Activated CD8-positive, alpha-beta T cell treated with anti-CD3 and anti-CD28 coated beads for 36 hours (primary cell): ENCODE data around the gene CIB2. TPM values are rescaled to one million over a fixed set of nuclear protein-coding genes. Genes with fewer than 3 reads are reported as not detected.
A peak's percentile ranks its signal among the peaks of the same experiment; 100 is the strongest.

Experiments
- ATAC-seq: fragments of 200-7000 bp; cut with Tn5 transposase; one replicate; pipeline ENCODE4 v1.10.0; 2021; ENCODE audit warnings: mild to moderate bottlenecking, moderate library complexity
- CTCF ChIA-PET: fragments of 350-600 bp; sonication (Branson Sonifier 250); formaldehyde crosslinking; loops from one replicate; lab custom pipeline; 2021; ENCODE audit warnings: antibody characterized with exemption; lab: Charles Lee
- POLR2A ChIA-PET: fragments of 350-600 bp; sonication (Branson Sonifier 250); formaldehyde crosslinking; loops from one replicate; lab custom pipeline; 2021; ENCODE audit warnings: antibody characterized with exemption; lab: Charles Lee
- DNase-seq: peaks from one replicate; pipeline ENCODE4 v3.0.0-alpha.2; 2020
- H3K27ac Mint-ChIP-seq: one replicate; pipeline ENCODE4 v1.8.0; 2021; ENCODE audit warnings: mild to moderate bottlenecking, mixed read lengths
- H3K27me3 Mint-ChIP-seq: one replicate; pipeline ENCODE4 v1.8.0; 2021; ENCODE audit warnings: mixed read lengths
- H3K36me3 Mint-ChIP-seq: one replicate; pipeline ENCODE4 v1.8.0; 2021; ENCODE audit warnings: low read depth, mixed read lengths
- H3K4me1 Mint-ChIP-seq: one replicate; pipeline ENCODE4 v1.8.0; 2021; ENCODE audit warnings: low read depth, mixed read lengths
- H3K4me3 Mint-ChIP-seq: one replicate; pipeline ENCODE4 v1.8.0; 2021; ENCODE audit warnings: mild to moderate bottlenecking, moderate library complexity, mixed read lengths
- H3K9me3 Mint-ChIP-seq: one replicate; pipeline ENCODE4 v1.8.0; 2021; ENCODE audit warnings: mixed read lengths
- intact Hi-C: fragments of 100-400 bp; cut with micrococcal nuclease; formaldehyde crosslinking; loops from one replicate; pipeline ENCODE4 v1.10.0; 2022
- total RNA-seq, 2 experiments: library from RNA; stranded (reverse); gene quantifications; one replicate each; pipeline ENCODE4 v1.2.3, GENCODE V29; 2021
- TF ChIP-seq, protein P1 (sequence below): fragments of 200-600 bp; IDR thresholded peaks from one replicate; pipeline ENCODE4 v1.8.0; 2022; ENCODE audit warnings: antibody characterized with exemption, mild to moderate bottlenecking

The CIB2 gene
- total RNA-seq, 2 experiments from 2014 or later: 1.6 TPM

DNA sequence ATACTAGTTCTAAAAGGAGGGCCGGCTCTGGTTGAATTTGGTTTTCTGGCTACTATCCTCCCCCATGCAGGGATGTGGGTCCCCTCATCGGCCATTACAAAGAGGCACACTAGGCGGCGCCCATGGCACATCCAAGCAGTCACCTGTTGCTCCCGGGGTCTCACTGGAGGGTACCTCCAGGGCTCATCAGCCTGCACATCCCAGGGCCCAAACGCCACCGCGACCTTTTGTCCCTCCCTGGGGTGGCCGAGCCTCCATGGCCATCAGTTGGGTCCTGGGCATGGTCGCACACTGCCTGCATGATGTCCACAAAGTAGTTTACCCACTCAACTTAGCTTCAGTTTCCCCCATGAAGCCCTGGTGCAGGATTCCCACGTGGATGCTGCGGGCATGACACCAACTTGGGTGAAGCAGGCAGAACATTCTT, 46.2 kb upstream of the CIB2 start:
- no peaks in the 10 kb centered on the region for H3K27me3 Mint-ChIP-seq
- no peak overlapping the region for H3K4me3 Mint-ChIP-seq
- peaks cover 19% of the 10 kb centered on the region for H3K4me1 Mint-ChIP-seq
- ATAC-seq (peak; percentile 60), DNase-seq (peak; percentile 64)
- POLR2A ChIA-PET: no interaction called here
- H3K36me3 Mint-ChIP-seq: peaks cover 12% of the 10 kb centered on the region
- intact Hi-C loops: no loop called here
- H3K27ac Mint-ChIP-seq: no peak overlapping the region
- TF ChIP-seq, protein P1, sequence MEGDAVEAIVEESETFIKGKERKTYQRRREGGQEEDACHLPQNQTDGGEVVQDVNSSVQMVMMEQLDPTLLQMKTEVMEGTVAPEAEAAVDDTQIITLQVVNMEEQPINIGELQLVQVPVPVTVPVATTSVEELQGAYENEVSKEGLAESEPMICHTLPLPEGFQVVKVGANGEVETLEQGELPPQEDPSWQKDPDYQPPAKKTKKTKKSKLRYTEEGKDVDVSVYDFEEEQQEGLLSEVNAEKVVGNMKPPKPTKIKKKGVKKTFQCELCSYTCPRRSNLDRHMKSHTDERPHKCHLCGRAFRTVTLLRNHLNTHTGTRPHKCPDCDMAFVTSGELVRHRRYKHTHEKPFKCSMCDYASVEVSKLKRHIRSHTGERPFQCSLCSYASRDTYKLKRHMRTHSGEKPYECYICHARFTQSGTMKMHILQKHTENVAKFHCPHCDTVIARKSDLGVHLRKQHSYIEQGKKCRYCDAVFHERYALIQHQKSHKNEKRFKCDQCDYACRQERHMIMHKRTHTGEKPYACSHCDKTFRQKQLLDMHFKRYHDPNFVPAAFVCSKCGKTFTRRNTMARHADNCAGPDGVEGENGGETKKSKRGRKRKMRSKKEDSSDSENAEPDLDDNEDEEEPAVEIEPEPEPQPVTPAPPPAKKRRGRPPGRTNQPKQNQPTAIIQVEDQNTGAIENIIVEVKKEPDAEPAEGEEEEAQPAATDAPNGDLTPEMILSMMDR: peak; percentile 62
- CTCF ChIA-PET: interaction anchor here (0.7 to 4.3 kb wide), 17 partner anchors 9 to 218 kb away, joined by 3 to 29 read pairs (median 4); partner anchors contain the start of gene CIB2
- H3K9me3 Mint-ChIP-seq: no peaks in the 10 kb centered on the region

DNA sequence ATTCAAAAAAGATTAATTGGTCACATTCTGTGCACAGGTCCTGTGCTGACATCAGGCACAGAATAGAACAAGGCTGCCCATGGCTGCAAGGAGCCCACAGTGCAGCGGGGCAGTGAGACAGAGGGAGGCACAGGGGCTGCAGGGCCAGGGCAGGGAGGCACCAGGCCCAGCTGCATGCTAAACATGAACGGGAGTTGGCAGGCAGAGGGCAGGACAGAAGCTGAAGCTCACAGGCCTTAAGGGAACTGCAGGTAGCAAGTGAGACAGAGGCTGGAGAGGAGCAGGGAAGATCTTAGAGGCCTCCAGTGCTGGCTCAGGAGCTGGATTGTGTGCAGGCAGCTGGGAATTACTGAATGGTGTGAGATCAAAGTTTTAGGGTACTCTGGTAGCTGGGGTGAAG, 44.1 kb upstream of the CIB2 start:
- Mint-ChIP-seq H3K4me1 (peaks cover 23% of the 10 kb centered on the region), H3K27me3 (no peaks in the 10 kb centered on the region), H3K9me3 (no peaks in the 10 kb centered on the region), H3K27ac (no peak overlapping the region), H3K36me3 (peaks cover 26% of the 10 kb centered on the region), H3K4me3 (no peak overlapping the region)
- POLR2A ChIA-PET: no interaction called here
- TF ChIP-seq, protein P1: no peak
- ATAC-seq: no peak
- DNase-seq: no peak
- intact Hi-C loops: no loop called here
- CTCF ChIA-PET: interaction anchor here (2.0 to 4.3 kb wide), 3 partner anchors 20 to 66 kb away, joined by 9 to 29 read pairs (median 26); no protein-coding TSS in a partner anchor

DNA sequence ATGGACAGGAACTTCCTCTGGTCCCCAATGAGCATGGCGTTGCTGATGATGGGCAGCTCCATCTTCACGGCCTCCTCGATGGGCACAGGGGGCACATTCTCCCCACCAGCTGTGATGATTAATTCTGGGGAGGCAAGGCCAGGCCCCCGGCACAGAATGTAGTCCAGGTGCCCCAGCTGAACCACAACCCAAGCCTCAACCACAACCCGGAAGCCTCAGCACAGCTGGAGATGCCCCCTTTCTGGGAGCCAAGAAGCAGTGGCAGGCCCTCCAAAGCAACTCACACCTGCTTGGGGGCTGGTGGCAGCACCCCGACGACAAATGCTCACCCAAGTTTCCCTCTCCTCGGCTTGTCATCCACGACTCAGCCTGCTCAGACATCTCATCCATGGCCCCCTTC, 43.2 kb upstream of the CIB2 start:
- TF ChIP-seq, protein P1: no peak
- no peak overlapping the region for H3K4me3 Mint-ChIP-seq
- peaks cover 23% of the 10 kb centered on the region for H3K4me1 Mint-ChIP-seq
- ATAC-seq (peak; percentile 31), DNase-seq (peak; percentile 60)
- ChIA-PET POLR2A (no interaction called here), CTCF (interaction anchor here (1.0 to 2.0 kb wide), 4 partner anchors 21 to 264 kb away, joined by 3 to 9 read pairs (median 4); no protein-coding TSS in a partner anchor)
- intact Hi-C loops: no loop called here
- H3K27ac Mint-ChIP-seq: no peak overlapping the region
- H3K9me3 Mint-ChIP-seq: no peaks in the 10 kb centered on the region
- H3K36me3 Mint-ChIP-seq: peaks cover 28% of the 10 kb centered on the region
- H3K27me3 Mint-ChIP-seq: no peaks in the 10 kb centered on the region

DNA sequence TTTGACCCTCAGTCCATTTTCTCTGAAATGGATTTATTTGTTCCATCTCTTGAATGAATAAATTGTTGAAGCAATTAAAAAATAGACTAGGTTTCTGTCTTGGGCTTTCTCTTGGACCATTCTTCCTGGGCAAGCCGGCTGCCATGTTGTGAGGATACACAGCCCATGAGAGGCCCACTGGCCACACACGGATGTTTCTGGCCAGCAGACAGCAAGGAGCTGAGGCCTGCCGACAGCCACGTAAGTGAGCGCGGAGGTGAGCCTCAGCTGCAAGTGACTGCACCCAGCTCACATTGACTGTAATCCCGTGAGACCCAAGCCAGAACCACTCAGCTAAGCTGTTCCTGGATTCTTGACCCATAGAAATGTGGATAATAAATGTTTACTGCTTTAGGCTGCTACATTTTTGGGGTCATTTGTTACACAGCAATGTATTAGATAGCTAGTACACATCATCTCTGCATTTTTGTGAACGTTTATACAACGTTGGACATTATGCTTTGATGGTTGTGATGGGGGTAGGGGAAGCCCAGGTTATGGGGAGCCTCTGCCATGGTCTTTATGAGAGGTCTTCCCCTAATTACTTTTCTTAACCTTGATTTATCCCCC, 40.7 kb upstream of the CIB2 start:
- TF ChIP-seq, protein P1: no peak
- ATAC-seq (no peak), DNase-seq (no peak)
- H3K4me3 Mint-ChIP-seq: no peak overlapping the region
- intact Hi-C loops: no loop called here
- ChIA-PET CTCF (interaction anchor here (0.6 to 3.5 kb wide), 5 partner anchors 9 to 70 kb away, joined by 3 to 12 read pairs (median 3); no protein-coding TSS in a partner anchor), POLR2A (no interaction called here)
- H3K27me3 Mint-ChIP-seq: no peaks in the 10 kb centered on the region
- H3K9me3 Mint-ChIP-seq: no peaks in the 10 kb centered on the region
- peaks cover 33% of the 10 kb centered on the region for H3K4me1 Mint-ChIP-seq
- no peak overlapping the region for H3K27ac Mint-ChIP-seq
- peaks cover 44% of the 10 kb centered on the region for H3K36me3 Mint-ChIP-seq
